Type B pancreatic cell (in vitro differentiated cells): Measurements from ENCODE around the gene BAIAP2. TPM values are rescaled to one million over a fixed set of nuclear protein-coding genes. Genes with fewer than 3 reads are reported as not detected.

Experiments used
- DNase-seq: peaks from one replicate; pipeline ENCODE4 v3.0.0; 2021; ENCODE audit warnings: mixed read lengths; ENCODE audit not compliant: unreplicated experiment; ENCODE audit errors: extremely low spot score
- H3K27ac Mint-ChIP-seq: 2 replicates; pipeline ENCODE4 v1.8.0; 2021; ENCODE audit warnings: mild to moderate bottlenecking, mixed read lengths
- H3K27me3 Mint-ChIP-seq: 2 replicates; pipeline ENCODE4 v1.8.0; 2021; ENCODE audit warnings: mixed read lengths
- H3K36me3 Mint-ChIP-seq: 2 replicates; pipeline ENCODE4 v1.8.0; 2021; ENCODE audit warnings: mixed read lengths
- H3K4me1 Mint-ChIP-seq: one replicate; pipeline ENCODE4 v1.8.0; 2021; ENCODE audit warnings: mixed read lengths; ENCODE audit not compliant: unreplicated experiment
- H3K4me3 Mint-ChIP-seq: 2 replicates; pipeline ENCODE4 v1.8.0; 2021; ENCODE audit warnings: mild to moderate bottlenecking, mixed read lengths
- H3K9me3 Mint-ChIP-seq: 2 replicates; pipeline ENCODE4 v1.8.0; 2021; ENCODE audit warnings: mixed read lengths
- CTCF ChIP-seq: fragments of 200-600 bp; sonication (generic); conservative IDR thresholded peaks from 2 replicates; pipeline ENCODE4 v1.5.0; 2021; ENCODE audit warnings: antibody characterized with exemption, mild to moderate bottlenecking
- total RNA-seq: library from RNA; stranded (reverse); gene quantifications from 2 replicates; pipeline ENCODE4 v1.2.1, GENCODE V29; 2021; ENCODE audit warnings: low replicate concordance

Gene BAIAP2
- total RNA-seq, 1 donor from 2014 or later = 62.7 TPM

GRCh38 chr17:81031566-81032550 lies 3.1 kb upstream of the BAIAP2 start:
- TF ChIP-seq CTCF = no peak
- Mint-ChIP-seq H3K4me1 (peaks cover 33% of the 10 kb centered on the region), H3K36me3 (no peaks in the 10 kb centered on the region), H3K27ac (no peak overlapping the region), H3K4me3 (no peak overlapping the region), H3K9me3 (no peaks in the 10 kb centered on the region), H3K27me3 (peaks cover 4% of the 10 kb centered on the region)
- no peak for DNase-seq

- Mint-ChIP-seq H3K27me3 (no peaks in the 10 kb centered on the region), H3K4me1 (peaks cover 38% of the 10 kb centered on the region), H3K9me3 (no peaks in the 10 kb centered on the region), H3K36me3 (peaks cover 3% of the 10 kb centered on the region), H3K4me3 (peak overlapping the region; percentile 89), H3K27ac (peak overlapping the region; percentile 67)
- DNase-seq = no peak
- TF ChIP-seq CTCF = no peak
Measured at GRCh38 chr17:81032641-81033480, 2.1 kb upstream of the BAIAP2 start.

- Mint-ChIP-seq H3K27me3 (no peaks in the 10 kb centered on the region), H3K27ac (peak overlapping the region; percentile 80)
Measured at GRCh38 chr17:81033535-81034167, 1.3 kb upstream of the BAIAP2 start.

GRCh38 chr17:81034168-81034777 lies 678 bp upstream of the BAIAP2 start:
- Mint-ChIP-seq H3K27ac (peak overlapping the region; percentile 80), H3K27me3 (no peaks in the 10 kb centered on the region), H3K4me3 (peak overlapping the region; percentile 89), H3K9me3 (no peaks in the 10 kb centered on the region), H3K36me3 (peaks cover 3% of the 10 kb centered on the region), H3K4me1 (peaks cover 46% of the 10 kb centered on the region)
- no peak for TF ChIP-seq CTCF
- no peak for DNase-seq

More at GRCh38 chr17:81033535-81034167, 1.3 kb upstream of the BAIAP2 start:
- H3K4me3 Mint-ChIP-seq = peak overlapping the region; percentile 89
- no peaks in the 10 kb centered on the region for H3K9me3 Mint-ChIP-seq
- no peak for TF ChIP-seq CTCF
- DNase-seq = no peak
- peaks cover 43% of the 10 kb centered on the region for H3K4me1 Mint-ChIP-seq
- peaks cover 3% of the 10 kb centered on the region for H3K36me3 Mint-ChIP-seq
